ENCODE measurements around the gene CNIH3. TPM values are rescaled to one million over a fixed set of nuclear protein-coding genes. Genes with fewer than 3 reads are reported as not detected.
"Not testable (repeated sequence)": the region's sequence is repeated elsewhere in the genome, so short reads cannot be mapped to it uniquely, and the experiment has no call there.

The CNIH3 gene
- total RNA-seq, 5 donors from 2014 or later (not counting 1 experiment from before 2014, with no cell fraction given) = 2.3 to 3.6 (median 2.4) TPM

DNA sequence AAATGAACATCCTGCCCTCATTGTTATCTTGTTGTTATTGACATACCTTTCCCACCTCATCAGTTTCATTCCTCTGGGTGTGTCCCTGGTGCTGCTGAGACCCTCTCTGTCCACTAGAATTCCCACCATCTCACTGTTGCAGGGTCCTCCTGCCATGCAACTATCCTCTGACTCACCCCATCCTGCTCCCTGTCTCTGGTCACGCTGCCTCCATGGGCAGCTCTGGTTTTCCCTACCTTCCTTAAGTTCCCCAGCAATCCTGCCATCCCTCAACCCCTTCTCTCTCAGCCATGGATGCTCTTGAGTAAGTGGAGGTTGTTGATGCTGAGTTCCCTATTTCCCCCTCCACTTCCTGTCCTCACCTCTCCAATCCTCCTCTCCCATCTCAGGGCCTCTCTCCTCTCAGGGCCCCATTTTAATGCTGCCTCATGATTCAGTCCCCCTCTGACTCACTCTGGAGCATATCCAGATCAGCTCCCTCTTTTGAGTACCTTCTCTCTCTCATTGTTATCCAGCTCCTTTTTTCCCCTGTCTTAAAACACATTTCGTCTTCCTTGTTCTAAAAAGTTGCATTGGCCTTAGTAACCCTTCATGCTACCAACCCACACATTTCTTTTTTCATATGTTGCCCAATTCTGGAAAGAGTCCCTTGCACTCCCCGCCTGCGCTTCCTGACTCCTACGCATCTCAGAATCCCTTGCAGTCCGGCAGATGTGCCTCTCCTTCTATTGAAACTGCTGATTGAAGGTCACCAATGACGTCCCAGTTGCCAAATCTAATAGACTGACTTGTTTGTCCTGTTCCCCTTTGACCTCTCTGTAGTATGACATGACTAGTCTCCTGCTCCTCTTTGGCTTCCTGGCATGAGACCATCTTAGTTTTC, 92.0 kb downstream of the CNIH3 start:
- Histone ChIP-seq H3K27me3 (replicated peaks in 1 of 2; ENCODE audit: control insufficient read depth in 2 of 2, extremely low read depth in 1 of 2, insufficient read depth in 2 of 2, low read length in 1 of 2) (peaks cover 0 to 3% of the 10 kb centered on the region in 2 experiments), H3K9me3 (no peaks in the 10 kb centered on the region), H3K36me3 (ENCODE audit: control insufficient read depth in 2 of 2, extremely low read depth in 1 of 2, insufficient read depth in 1 of 2, low read length in 1 of 2) (no peaks in the 10 kb centered on the region), H3K4me3 (ENCODE audit: control insufficient read depth in 1 of 2, extremely low read depth in 1 of 2, low read length in 1 of 2) (no peak overlapping the region), H3K27ac (ENCODE audit: low read length) (no peak overlapping the region), H3K4me1 (ENCODE audit: control insufficient read depth in 1 of 2, extremely low read depth in 1 of 2, insufficient read depth in 2 of 2, low read length in 2 of 2) (no peaks in the 10 kb centered on the region)
- ATAC-seq (replicated peaks in 1 of 4) (no peak), DNase-seq (no peak)
- 53% methylated on average over 6 of the region's 7 CpGs for WGBS (ENCODE audit: insufficient coverage)
- CTCF ChIA-PET = no interaction called here
- Mint-ChIP-seq H3K9me3 (no peaks in the 10 kb centered on the region), H3K4me1 (no peaks in the 10 kb centered on the region), H3K27ac (no peak overlapping the region), H3K27me3 (peaks cover 6 to 10% of the 10 kb centered on the region in 2 donors), H3K36me3 (no peaks in the 10 kb centered on the region), H3K4me3 (no peak overlapping the region)
- POLR2A ChIA-PET = no interaction called here

DNA sequence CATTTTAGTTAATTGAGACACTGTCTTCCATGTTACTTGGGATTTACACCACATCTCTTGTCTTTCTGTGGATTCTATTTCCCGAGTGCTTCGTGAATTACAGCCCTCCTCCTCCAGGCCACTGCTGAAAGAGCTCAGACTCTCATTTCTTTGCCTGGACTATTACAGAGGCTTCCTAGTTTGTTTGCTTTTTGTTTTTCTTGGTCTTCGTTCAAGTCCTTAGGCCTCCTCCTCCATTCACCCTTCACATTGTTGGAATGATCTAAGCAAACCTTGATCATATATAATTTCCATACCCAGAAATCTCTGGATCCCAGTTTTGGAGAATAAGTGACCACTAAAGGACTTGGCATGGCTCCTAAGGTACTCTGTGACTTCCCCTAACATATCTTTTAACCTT, 94.1 kb downstream of the CNIH3 start:
- Mint-ChIP-seq H3K27ac (no peak overlapping the region), H3K27me3 (peaks cover 6 to 15% of the 10 kb centered on the region in 2 donors), H3K9me3 (no peaks in the 10 kb centered on the region), H3K4me1 (no peaks in the 10 kb centered on the region), H3K36me3 (no peaks in the 10 kb centered on the region), H3K4me3 (no peak overlapping the region)
- Histone ChIP-seq H3K4me3 (ENCODE audit: control insufficient read depth in 1 of 2, extremely low read depth in 1 of 2, low read length in 1 of 2) (no peak overlapping the region), H3K27me3 (replicated peaks in 1 of 2; ENCODE audit: control insufficient read depth in 2 of 2, extremely low read depth in 1 of 2, insufficient read depth in 2 of 2, low read length in 1 of 2) (peaks cover 0 to 3% of the 10 kb centered on the region in 2 experiments), H3K9me3 (no peaks in the 10 kb centered on the region), H3K4me1 (ENCODE audit: control insufficient read depth in 1 of 2, extremely low read depth in 1 of 2, insufficient read depth in 2 of 2, low read length in 2 of 2) (no peaks in the 10 kb centered on the region), H3K36me3 (ENCODE audit: control insufficient read depth in 2 of 2, extremely low read depth in 1 of 2, insufficient read depth in 1 of 2, low read length in 1 of 2) (no peaks in the 10 kb centered on the region), H3K27ac (ENCODE audit: low read length) (no peak overlapping the region)
- no peak for ATAC-seq (replicated peaks in 1 of 4)
- DNase-seq = no peak
- WGBS (ENCODE audit: insufficient coverage) = 64% methylated on average over 2 of the region's 3 CpGs
- ChIA-PET POLR2A (no interaction called here), CTCF (no interaction called here)

DNA sequence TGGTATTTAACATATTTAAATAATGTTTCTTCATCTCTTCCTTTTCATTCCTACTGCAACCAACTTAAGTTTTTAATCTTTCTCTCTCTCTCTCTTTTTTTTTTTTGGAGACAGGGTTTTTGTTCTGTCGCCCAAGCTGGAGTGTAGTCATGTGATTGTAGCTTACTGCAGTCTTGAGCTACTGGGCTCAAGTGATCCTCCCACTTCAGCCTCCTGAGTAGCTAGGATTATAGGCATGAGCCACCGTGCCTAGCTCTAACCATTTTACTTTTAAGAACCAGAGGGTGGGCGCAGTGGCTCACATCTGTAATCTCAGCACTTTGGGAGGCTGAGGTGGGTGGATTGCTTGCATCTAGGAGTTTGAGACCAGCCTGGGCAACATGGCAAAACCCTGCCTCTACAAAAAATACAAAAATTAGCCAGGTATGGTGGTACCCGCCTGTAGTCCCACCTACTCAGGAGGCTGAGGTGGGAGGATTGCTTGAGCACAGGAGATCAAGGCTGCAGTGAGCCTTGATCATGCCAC, 95.2 kb downstream of the CNIH3 start:
- DNase-seq; H3K36me3 Mint-ChIP-seq; H3K9me3 Mint-ChIP-seq; H3K4me3 Mint-ChIP-seq; H3K27ac Mint-ChIP-seq; H3K9me3 ChIP-seq; H3K4me3 ChIP-seq (ENCODE audit: control insufficient read depth in 1 of 2, extremely low read depth in 1 of 2, low read length in 1 of 2); H3K36me3 ChIP-seq (ENCODE audit: control insufficient read depth in 2 of 2, extremely low read depth in 1 of 2, insufficient read depth in 1 of 2, low read length in 1 of 2); POLR2A ChIA-PET; H3K27me3 ChIP-seq (replicated peaks in 1 of 2; ENCODE audit: control insufficient read depth in 2 of 2, extremely low read depth in 1 of 2, insufficient read depth in 2 of 2, low read length in 1 of 2); H3K4me1 ChIP-seq (ENCODE audit: control insufficient read depth in 1 of 2, extremely low read depth in 1 of 2, insufficient read depth in 2 of 2, low read length in 2 of 2); H3K4me1 Mint-ChIP-seq; ATAC-seq (replicated peaks in 1 of 4); H3K27ac ChIP-seq (ENCODE audit: low read length): not testable (repeated sequence)
- H3K27me3 Mint-ChIP-seq = peaks cover 6 to 23% of the 10 kb centered on the region in 2 donors
- WGBS (ENCODE audit: insufficient coverage) = no CpG with 5 or more reads among the region's 4 CpGs
- CTCF ChIA-PET = interaction anchor here in 1 of 2 donors (0.7 kb wide), 1 partner anchor 16 kb away, joined by 3 read pairs; no protein-coding TSS in a partner anchor

DNA sequence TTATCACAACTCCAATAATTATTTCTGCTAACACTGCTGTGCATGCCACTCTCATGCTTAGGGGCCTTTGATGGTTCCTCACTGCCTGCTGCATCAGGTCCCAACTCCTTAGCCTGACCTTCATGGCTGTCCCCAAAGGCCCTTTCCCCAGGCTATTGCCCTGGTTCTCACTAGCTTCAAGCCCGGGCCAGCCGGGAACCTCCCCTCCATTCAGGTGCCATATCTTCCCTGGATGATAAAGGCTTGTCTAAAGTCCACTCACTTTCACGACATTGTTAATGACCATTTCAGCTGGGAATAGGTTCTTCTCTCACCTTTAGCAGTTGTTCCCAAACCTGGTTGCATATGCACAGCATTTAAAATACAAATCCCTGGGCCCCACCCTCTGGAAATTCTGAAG, 95.8 kb downstream of the CNIH3 start:
- H3K36me3 ChIP-seq (ENCODE audit: control insufficient read depth in 2 of 2, extremely low read depth in 1 of 2, insufficient read depth in 1 of 2, low read length in 1 of 2) = no peaks in the 10 kb centered on the region
- POLR2A ChIA-PET = no interaction called here
- no peaks in the 10 kb centered on the region for H3K9me3 ChIP-seq
- Mint-ChIP-seq H3K27ac (no peak overlapping the region), H3K36me3 (no peaks in the 10 kb centered on the region), H3K9me3 (no peaks in the 10 kb centered on the region), H3K4me1 (no peaks in the 10 kb centered on the region), H3K4me3 (no peak overlapping the region), H3K27me3 (peaks cover 6 to 25% of the 10 kb centered on the region in 2 donors)
- H3K4me1 ChIP-seq (ENCODE audit: control insufficient read depth in 1 of 2, extremely low read depth in 1 of 2, insufficient read depth in 2 of 2, low read length in 2 of 2) = no peaks in the 10 kb centered on the region
- 90% methylated on average over 2 of the region's 3 CpGs for WGBS (ENCODE audit: insufficient coverage)
- CTCF ChIA-PET = no interaction called here
- H3K4me3 ChIP-seq (ENCODE audit: control insufficient read depth in 1 of 2, extremely low read depth in 1 of 2, low read length in 1 of 2) = no peak overlapping the region
- DNase-seq = no peak
- H3K27ac ChIP-seq (ENCODE audit: low read length) = no peak overlapping the region
- no peak for ATAC-seq (replicated peaks in 1 of 4)
- peaks cover 0 to 6% of the 10 kb centered on the region in 2 experiments for H3K27me3 ChIP-seq (replicated peaks in 1 of 2; ENCODE audit: control insufficient read depth in 2 of 2, extremely low read depth in 1 of 2, insufficient read depth in 2 of 2, low read length in 1 of 2)

DNA sequence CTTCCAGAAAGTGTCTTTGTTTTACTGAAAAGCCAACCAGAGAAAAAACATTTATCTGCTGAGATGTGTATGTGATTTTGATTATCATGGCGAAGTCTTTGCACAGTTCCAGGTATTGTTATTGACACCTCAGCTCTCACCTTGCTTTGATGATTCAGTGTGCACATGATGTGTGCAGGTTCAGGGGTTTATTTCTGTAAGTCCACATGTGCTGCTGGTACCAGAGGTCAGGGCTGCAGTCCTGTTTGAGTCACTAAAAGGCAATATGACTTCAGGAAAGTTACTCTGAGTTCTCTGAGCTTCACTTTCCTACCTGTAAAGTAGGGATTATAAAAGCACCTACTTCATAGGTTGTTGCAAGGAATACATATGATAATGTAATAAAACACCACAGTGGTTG, 97.1 kb downstream of the CNIH3 start:
- 100% methylated on average over 1 of the region's 1 CpG for WGBS (ENCODE audit: insufficient coverage)

DNA sequence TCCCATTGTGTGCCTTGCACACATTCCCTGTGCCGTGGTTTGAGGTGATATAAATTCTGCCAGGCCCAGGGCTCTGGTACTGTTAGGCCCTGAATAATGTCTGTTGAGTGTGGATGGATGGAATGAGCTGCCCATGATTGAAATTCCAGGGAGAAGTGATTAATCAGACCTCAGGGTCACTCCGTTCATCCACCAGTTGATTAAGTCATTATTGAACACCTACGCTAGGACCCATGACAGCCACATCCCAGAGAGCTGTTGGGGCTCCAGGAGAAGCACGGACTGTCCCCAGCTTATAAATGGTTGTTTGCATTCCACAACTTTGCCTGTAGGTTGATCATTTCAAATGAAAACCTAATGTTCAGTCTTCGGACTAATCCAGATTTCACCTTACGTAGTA, 98.4 kb downstream of the CNIH3 start:
- DNase-seq (no peak), ATAC-seq (replicated peaks in 1 of 4) (no peak)
- ChIA-PET CTCF (no interaction called here), POLR2A (no interaction called here)
- no peaks in the 10 kb centered on the region for H3K36me3 Mint-ChIP-seq
- H3K4me1 ChIP-seq (ENCODE audit: control insufficient read depth in 1 of 2, extremely low read depth in 1 of 2, insufficient read depth in 2 of 2, low read length in 2 of 2) = peaks cover 0 to 3% of the 10 kb centered on the region in 2 experiments
- peaks cover 0 to 12% (median 0%) of the 10 kb centered on the region in 3 donors for H3K4me1 Mint-ChIP-seq
- WGBS (ENCODE audit: insufficient coverage) = 90% methylated on average over 3 of the region's 6 CpGs
- H3K27ac ChIP-seq (ENCODE audit: low read length) = no peak overlapping the region
- no peak overlapping the region for H3K4me3 Mint-ChIP-seq
- H3K27me3 Mint-ChIP-seq = peaks cover 8 to 32% of the 10 kb centered on the region in 2 donors
- H3K27me3 ChIP-seq (replicated peaks in 1 of 2; ENCODE audit: control insufficient read depth in 2 of 2, extremely low read depth in 1 of 2, insufficient read depth in 2 of 2, low read length in 1 of 2) = peaks cover 0 to 14% of the 10 kb centered on the region in 2 experiments
- no peaks in the 10 kb centered on the region for H3K36me3 ChIP-seq (ENCODE audit: control insufficient read depth in 2 of 2, extremely low read depth in 1 of 2, insufficient read depth in 1 of 2, low read length in 1 of 2)
- no peak overlapping the region for H3K27ac Mint-ChIP-seq
- no peaks in the 10 kb centered on the region for H3K9me3 ChIP-seq
- H3K9me3 Mint-ChIP-seq = no peaks in the 10 kb centered on the region
- no peak overlapping the region for H3K4me3 ChIP-seq (ENCODE audit: control insufficient read depth in 1 of 2, extremely low read depth in 1 of 2, low read length in 1 of 2)

More for the DNA sequence above, 97.1 kb downstream of the CNIH3 start:
- ATAC-seq (replicated peaks in 1 of 4) (no peak), DNase-seq (no peak)
- Mint-ChIP-seq H3K9me3 (no peaks in the 10 kb centered on the region), H3K4me1 (peaks cover 0 to 3% (median 0%) of the 10 kb centered on the region in 3 donors), H3K36me3 (no peaks in the 10 kb centered on the region), H3K27me3 (peaks cover 6 to 24% of the 10 kb centered on the region in 2 donors), H3K27ac (no peak overlapping the region), H3K4me3 (no peak overlapping the region)
- ChIA-PET CTCF (no interaction called here), POLR2A (no interaction called here)
- Histone ChIP-seq H3K27me3 (replicated peaks in 1 of 2; ENCODE audit: control insufficient read depth in 2 of 2, extremely low read depth in 1 of 2, insufficient read depth in 2 of 2, low read length in 1 of 2) (peaks cover 0 to 6% of the 10 kb centered on the region in 2 experiments), H3K36me3 (ENCODE audit: control insufficient read depth in 2 of 2, extremely low read depth in 1 of 2, insufficient read depth in 1 of 2, low read length in 1 of 2) (no peaks in the 10 kb centered on the region), H3K4me3 (ENCODE audit: control insufficient read depth in 1 of 2, extremely low read depth in 1 of 2, low read length in 1 of 2) (no peak overlapping the region), H3K4me1 (ENCODE audit: control insufficient read depth in 1 of 2, extremely low read depth in 1 of 2, insufficient read depth in 2 of 2, low read length in 2 of 2) (no peaks in the 10 kb centered on the region), H3K27ac (ENCODE audit: low read length) (no peak overlapping the region), H3K9me3 (no peaks in the 10 kb centered on the region)

Measured in T-cell (primary cell).